GM21447 (cell line): ENCODE data around the gene PCCB.
"Not testable (repeated sequence)": the region's sequence is repeated elsewhere in the genome, so short reads cannot be mapped to it uniquely, and the experiment has no call there.

ENCODE experiments used
- ATAC-seq: cut with Tn5 transposase; IDR thresholded peaks from one replicate; pipeline ENCODE4 v1.9.1; 2021; ENCODE audit not compliant: unreplicated experiment

PCCB gene

GRCh38 chr3:136250059-136250902, at the start of gene PCCB:
TSS of gene PCCB (plus strand) at chr3:136250340. CDS start at chr3:136250376, 36 bp downstream.
- ATAC-seq, result peak; percentile 93

- no peak for ATAC-seq
These were observed 42.5 kb upstream of the PCCB start for GRCh38 chr3:136207489-136208115.

GRCh38 chr3:136209921-136210320, 40.2 kb upstream of the PCCB start:
- no peak for ATAC-seq

GRCh38 chr3:136211547-136211946, 38.6 kb upstream of the PCCB start:
- ATAC-seq, result no peak

GRCh38 chr3:136222746-136223145, 27.4 kb upstream of the PCCB start:
- not testable (repeated sequence) for ATAC-seq

- no peak for ATAC-seq
These were observed 17.7 kb upstream of the PCCB start for GRCh38 chr3:136232413-136232812.

GRCh38 chr3:136235545-136235944, 14.6 kb upstream of the PCCB start:
- no peak for ATAC-seq

GRCh38 chr3:136236109-136236508, 14.0 kb upstream of the PCCB start:
- no peak for ATAC-seq

GRCh38 chr3:136237103-136237502, 13.0 kb upstream of the PCCB start:
- no peak for ATAC-seq

GRCh38 chr3:136237961-136238649, 12.0 kb upstream of the PCCB start:
- no peak for ATAC-seq

- ATAC-seq, result no peak
These were observed 11.0 kb upstream of the PCCB start for GRCh38 chr3:136239094-136239493.

- no peak for ATAC-seq
These were observed 4.4 kb upstream of the PCCB start for GRCh38 chr3:136245691-136246090.

GRCh38 chr3:136247436-136247835, 2.7 kb upstream of the PCCB start:
- ATAC-seq, result no peak

GRCh38 chr3:136247855-136248590, 2.1 kb upstream of the PCCB start:
- ATAC-seq, result no peak

- ATAC-seq, result no peak
These were observed 1.0 kb upstream of the PCCB start for GRCh38 chr3:136249091-136249490.

GRCh38 chr3:136249593-136249992, 547 bp upstream of the PCCB start:
- no peak for ATAC-seq

- ATAC-seq, result peak; percentile 38
These were observed 842 bp downstream of the PCCB start for GRCh38 chr3:136250903-136251460.

- ATAC-seq, result peak; percentile 10
These were observed 1.4 kb downstream of the PCCB start for GRCh38 chr3:136251511-136251910.

GRCh38 chr3:136255672-136256406, 5.7 kb downstream of the PCCB start:
- no peak for ATAC-seq

GRCh38 chr3:136258199-136258598, 8.1 kb downstream of the PCCB start:
- no peak for ATAC-seq
